Epithelial cell of esophagus (primary cell): ENCODE measurements around the gene PCGF6.
"Not testable (repeated sequence)": the region's sequence is repeated elsewhere in the genome, so short reads cannot be mapped to it uniquely, and the experiment has no call there.

Source experiments
- DNase-seq: peaks from one replicate; pipeline ENCODE4 v3.0.0; 2010; ENCODE audit warnings: low read depth
- H3K4me3 ChIP-seq: 2 replicates; pipeline ENCODE4 v1.5.1; 2011; ENCODE audit warnings: mild to moderate bottlenecking, low read length, control low read depth
- TF ChIP-seq, protein P1 (sequence below): IDR thresholded peaks from 2 replicates; pipeline ENCODE4 v1.5.1; 2011; ENCODE audit warnings: low read depth, mild to moderate bottlenecking, low read length, control low read depth, inconsistent platforms; ENCODE audit not compliant: insufficient read depth; ENCODE audit errors: missing control alignments

PCGF6 gene

DNA sequence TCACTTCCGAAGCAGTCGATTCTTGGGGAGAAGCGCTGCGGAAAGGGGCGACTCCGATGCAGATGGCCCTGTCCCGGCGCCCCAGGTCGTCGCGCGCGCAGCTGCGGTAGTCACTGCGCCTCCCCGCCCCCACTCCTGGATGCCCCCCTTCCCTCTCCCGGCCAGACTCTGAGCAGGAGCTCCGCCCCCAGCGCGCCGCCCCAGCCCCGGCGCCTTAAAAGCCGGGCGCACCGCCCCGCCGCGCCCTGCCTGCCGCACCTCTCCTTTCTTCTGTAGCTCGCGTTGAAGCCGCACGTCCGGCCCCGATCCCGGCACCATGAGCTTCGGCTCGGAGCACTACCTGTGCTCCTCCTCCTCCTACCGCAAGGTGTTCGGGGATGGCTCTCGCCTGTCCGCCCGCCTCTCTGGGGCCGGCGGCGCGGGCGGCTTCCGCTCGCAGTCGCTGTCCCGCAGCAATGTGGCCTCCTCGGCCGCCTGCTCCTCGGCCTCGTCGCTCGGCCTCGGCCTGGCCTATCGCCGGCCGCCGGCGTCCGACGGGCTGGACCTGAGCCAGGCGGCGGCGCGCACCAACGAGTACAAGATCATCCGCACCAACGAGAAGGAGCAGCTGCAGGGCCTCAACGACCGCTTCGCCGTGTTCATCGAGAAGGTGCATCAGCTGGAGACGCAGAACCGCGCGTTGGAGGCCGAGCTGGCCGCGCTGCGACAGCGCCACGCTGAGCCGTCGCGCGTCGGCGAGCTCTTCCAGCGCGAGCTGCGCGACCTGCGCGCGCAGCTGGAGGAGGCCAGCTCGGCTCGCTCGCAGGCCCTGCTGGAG lies 73.8 kb downstream of the PCGF6 start, which contains the start of gene INA:
Gene INA (plus strand): TSS at position 243 of the 817 bp plus-strand sequence. CDS start 74 bp downstream, at position 317.
- H3K4me3 ChIP-seq: peak within 1 kb of the TSS; percentile 20
- TF ChIP-seq, protein P1, sequence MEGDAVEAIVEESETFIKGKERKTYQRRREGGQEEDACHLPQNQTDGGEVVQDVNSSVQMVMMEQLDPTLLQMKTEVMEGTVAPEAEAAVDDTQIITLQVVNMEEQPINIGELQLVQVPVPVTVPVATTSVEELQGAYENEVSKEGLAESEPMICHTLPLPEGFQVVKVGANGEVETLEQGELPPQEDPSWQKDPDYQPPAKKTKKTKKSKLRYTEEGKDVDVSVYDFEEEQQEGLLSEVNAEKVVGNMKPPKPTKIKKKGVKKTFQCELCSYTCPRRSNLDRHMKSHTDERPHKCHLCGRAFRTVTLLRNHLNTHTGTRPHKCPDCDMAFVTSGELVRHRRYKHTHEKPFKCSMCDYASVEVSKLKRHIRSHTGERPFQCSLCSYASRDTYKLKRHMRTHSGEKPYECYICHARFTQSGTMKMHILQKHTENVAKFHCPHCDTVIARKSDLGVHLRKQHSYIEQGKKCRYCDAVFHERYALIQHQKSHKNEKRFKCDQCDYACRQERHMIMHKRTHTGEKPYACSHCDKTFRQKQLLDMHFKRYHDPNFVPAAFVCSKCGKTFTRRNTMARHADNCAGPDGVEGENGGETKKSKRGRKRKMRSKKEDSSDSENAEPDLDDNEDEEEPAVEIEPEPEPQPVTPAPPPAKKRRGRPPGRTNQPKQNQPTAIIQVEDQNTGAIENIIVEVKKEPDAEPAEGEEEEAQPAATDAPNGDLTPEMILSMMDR: no peak
- peak; percentile 59 for DNase-seq

DNA sequence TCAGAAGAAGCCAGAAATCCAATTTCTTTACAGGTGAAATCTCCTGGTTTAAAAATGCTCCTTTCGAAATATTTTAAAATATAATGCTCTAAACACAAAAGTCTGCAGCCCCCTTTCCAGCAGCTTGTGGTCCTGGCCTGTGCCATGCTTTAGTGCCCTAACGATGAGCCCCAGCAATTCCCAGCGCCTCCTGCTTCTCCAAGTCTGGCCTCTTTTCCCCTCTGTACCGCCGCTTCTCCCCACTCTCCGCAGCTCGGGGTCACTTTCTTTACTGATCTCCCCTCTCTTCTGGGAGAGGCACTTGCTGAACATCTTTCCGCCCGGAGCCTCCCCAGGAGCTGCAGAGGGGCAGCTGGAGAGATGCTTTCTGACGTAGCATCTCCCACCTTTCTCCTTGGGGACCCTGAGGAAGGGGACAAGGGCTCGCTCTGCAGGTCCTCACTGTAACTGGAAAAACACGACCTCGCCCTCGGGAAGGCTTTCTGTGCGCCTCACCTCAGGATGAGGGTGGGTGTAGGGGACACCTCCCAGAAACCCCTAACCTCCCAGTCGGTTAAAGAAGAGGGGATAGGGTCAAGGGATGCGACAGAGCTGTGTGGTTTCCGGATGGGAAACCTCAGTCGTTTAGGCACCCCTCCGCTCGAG lies 74.6 kb downstream of the PCGF6 start:
- H3K4me3 ChIP-seq: no peak overlapping the region
- DNase-seq: no peak
- TF ChIP-seq, protein P1: no peak

DNA sequence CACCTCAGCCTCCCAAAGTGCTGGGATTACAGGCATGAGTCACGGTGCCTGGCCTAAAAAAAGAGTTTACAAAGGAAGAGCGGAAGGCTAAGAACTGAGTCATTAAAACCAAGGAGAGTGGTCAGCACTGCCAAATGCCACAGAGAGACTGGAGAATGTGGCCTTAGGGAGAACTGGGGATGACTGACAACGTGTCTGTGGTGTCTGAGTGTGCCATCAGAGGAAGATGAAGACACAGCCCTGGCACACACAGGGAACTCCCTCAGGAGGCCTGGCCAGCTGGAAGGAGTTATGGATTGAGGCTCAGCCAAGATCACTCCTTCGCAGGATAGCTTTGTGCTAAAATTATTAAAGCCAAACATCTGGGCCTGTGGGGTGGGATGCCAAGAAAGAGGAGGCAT lies 77.9 kb downstream of the PCGF6 start:
- peak; percentile 93 for DNase-seq
- no peak overlapping the region for H3K4me3 ChIP-seq
- TF ChIP-seq, protein P1: no peak

DNA sequence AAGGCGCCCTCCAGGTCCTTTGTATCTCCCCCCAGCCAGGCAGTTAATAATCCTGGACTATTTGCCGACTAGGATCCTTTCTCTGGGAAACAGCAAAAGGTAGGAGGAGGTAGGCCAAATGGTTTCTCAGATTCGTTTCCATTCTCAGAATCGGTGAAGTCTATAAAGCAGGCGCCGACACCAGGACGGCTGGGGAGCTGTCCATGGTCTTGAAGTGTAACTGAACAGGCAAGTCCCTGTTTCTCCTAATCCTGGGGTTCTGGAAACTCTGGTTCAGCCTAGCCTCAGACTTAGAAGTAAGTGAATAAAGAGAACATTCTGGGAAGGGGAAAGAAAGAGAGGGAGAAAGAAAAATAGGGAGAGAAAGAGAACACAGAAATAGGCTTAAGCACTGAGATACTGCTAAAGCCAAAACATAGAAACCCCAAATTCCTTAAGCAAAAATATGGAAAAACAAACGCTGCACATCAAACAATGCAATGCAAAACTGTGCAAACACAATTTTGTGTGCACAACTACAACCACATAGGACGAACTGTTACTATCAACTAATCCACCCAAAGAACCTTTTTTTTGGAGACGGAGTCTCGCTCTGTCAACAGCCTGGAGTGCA lies 85.1 kb downstream of the PCGF6 start:
- H3K4me3 ChIP-seq: no peak overlapping the region
- TF ChIP-seq, protein P1: no peak
- DNase-seq: peak; percentile 84

DNA sequence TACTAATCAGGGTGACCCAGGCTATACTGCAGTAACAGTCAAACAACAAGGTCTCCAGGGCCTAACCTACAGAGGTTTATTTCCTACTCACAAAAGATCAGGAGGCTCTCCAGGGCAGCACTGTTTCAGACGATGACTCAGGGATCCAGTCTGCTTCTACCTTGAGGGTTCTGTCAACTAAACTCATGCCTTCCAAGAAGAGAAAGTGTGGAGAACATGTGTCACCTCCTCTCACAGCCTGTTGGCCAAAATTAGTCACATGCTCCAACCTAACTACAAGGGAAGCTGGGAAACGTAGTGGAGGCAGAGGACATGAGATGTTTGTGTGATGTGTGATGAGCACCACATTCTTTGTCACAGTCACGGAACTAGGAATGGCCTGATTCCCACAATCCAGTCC lies 88.7 kb downstream of the PCGF6 start:
- no peak overlapping the region for H3K4me3 ChIP-seq
- peak; percentile 60 for DNase-seq
- TF ChIP-seq, protein P1: no peak

DNA sequence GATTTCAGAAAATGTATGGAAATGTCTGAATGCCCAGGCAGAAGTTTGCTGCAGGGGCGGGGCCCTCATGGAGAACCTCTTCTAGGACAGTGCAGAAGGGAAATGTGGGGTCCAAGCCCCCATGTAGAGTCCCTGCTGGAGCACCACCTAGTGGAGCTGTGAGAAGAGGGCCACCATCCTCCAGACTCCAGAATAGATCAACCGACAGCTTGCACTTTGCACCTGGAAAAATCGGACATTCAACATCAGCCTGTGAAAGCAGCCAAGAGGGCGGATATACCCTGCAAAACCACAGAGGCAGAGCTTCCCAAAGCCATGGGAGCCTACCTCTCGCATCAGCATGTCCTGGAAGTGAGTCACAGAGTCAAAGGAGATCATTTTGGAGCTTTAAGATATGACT lies 91.0 kb downstream of the PCGF6 start:
- no peak overlapping the region for H3K4me3 ChIP-seq
- TF ChIP-seq, protein P1: no peak
- DNase-seq: no peak

DNA sequence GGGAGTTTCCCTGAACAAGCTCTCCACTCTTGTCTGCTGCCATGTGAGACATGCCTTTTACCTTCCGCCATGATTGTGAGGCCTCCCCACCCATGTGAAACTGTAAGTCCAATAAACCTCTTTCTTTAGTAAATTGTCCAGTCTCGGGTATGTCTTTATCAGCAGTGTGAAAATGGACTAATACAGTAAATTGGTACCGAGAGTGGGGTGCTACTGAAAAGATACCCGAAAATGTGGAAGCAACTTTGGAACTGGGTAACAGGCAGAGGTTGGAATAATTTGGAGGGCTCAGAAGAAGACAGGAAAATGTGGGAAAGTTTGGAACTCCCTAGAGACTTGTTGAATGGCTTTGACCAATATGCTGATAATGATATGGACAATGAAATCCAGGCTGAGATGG lies 92.0 kb downstream of the PCGF6 start:
- H3K4me3 ChIP-seq, DNase-seq: not testable (repeated sequence)
